Activated CD4-positive, alpha-beta T cell treated with anti-CD3 and anti-CD28 coated beads, Interleukin-2, amount 50 U/mL, for 16 hours (primary cell): ENCODE data around the gene MAL.

Experiments used
- DNase-seq: peaks from one replicate; pipeline ENCODE4 v3.0.0-alpha.2; 2020

Gene MAL

DNA sequence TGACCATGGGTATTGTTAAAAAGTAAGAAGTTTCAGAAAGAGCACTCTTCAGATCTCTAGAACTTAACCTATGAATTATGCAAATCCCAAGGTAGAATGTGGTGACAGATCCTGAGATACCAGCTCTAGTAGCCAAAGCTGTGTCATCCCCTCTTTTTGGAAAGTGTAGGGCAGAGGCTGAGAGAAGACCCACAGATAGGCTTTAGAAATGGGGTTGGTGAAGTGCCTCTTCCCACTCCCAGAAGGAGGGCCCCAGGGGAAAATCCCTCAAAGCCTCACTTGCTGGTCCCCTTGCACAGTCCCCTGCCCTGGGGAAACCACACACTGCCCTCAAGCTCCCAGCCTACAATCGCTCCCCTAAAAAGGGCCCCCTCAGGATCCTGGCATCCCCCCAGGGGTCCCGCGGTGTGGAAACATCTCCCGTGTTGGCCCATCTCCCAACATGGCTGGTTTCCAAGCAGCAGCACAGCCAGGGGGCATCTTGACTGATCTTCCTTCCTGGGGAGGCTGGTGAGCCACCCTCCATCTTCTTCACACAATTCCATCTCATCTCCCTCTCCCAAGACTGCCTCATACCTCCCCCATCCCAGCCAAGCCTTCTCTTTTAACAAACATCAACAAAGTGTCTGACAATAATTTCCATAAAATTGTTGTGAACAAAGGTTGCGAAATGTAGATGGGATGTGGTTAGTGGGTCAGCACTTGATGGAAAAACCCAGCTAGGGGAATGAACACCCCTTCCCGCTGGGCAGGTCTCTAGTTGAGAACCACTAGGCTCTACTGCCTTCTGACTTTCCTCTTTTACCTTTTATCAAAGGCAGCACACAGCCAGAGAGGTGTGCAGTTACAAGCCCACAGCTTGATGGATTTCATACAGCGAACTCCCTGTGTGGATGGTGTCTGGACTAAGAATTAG, 25.1 kb downstream of the MAL start:
- DNase-seq, result no peak

DNA sequence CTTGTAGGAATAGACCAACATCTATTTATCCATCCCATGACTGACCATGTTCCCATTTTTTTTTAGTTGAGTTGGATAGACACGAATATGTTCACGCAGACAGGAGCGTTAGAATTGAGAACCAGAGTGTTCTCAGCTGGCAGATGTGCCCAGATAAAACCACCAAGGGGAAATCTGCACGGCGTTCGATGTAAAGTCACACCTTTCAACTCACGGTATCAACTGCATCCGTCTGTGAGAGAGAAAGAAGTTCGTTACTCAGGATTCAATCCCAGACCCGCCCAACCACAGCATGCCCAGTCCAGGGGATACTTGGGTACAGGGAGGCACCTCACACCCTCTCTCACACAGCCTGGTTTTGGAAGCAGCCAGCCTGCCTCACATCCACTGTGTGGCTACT, 26.1 kb downstream of the MAL start:
- no peak for DNase-seq

DNA sequence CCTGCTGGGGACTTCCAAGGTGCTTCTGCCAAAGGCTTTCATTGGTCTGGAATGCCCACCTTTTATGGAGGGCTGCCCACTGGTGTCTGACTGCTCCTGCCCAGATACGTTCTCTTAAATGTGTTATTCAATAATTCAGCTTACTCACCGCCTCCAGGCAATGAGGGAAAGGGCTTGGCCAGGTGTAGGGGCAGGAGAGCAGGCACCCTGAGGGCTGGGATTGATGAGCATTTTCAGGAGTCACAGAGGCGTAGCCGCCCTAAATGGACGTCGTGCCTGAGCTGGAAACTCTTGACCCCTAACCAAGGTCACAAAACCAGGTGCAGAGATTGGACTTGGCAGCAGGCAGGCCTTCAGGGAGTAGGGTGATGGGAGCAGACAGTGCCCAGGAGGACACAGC, 26.8 kb downstream of the MAL start:
- DNase-seq, result no peak

DNA sequence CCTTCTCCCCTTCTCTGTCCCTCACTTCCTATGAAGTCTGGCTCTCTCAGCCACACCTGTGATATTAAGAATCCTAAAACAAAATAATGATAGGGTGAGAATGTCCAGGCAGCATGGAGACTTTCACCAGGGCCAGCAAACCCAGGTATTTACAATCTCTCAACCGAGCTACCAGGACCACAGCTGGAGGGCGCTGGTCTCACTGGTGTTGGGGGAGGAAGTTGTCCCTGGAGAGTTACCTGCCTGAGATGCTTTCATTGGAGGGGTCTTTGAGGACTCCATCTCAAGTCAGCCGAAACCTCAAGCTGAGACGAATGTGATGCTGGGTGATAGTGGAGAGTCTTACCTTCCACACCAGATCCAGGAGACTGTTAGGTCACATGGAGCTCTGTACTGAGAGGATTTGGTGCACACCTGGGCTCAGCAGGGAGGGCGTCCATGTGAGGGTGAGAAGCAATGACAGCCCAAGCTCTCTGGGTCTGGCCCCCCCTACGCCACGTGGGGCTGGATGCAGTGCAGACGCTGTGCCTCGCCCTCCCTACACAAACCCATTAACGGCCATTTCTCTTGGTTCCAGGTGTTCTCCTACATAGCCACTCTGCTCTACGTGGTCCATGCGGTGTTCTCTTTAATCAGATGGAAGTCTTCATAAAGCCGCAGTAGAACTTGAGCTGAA, 27.4 kb downstream of the MAL start:
- DNase-seq, result no peak

DNA sequence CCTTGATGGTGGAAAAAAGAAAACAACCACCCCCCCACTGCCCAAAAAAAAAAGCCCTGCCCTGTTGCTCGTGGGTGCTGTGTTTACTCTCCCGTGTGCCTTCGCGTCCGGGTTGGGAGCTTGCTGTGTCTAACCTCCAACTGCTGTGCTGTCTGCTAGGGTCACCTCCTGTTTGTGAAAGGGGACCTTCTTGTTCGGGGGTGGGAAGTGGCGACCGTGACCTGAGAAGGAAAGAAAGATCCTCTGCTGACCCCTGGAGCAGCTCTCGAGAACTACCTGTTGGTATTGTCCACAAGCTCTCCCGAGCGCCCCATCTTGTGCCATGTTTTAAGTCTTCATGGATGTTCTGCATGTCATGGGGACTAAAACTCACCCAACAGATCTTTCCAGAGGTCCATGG, 28.0 kb downstream of the MAL start:
- DNase-seq, result no peak

DNA sequence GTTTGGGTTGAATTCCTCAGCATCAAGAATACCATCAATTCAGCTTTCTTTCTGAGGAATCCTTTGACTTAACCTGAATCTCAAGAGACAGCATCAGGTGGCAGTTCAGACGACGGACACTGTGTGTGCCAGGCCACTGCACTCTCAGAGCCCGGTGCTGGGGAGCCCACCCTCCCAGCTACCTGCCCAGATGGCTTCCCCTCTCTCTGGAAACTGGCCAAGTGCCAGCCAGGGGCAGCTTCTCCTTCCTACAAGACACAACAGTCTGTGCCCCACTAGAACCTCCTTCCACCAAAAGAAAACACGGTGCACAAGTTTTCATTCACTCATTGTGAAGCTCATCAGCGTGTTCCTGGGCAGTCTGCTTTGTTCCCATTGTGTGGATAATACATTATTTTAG, 28.5 kb downstream of the MAL start:
- no peak for DNase-seq

DNA sequence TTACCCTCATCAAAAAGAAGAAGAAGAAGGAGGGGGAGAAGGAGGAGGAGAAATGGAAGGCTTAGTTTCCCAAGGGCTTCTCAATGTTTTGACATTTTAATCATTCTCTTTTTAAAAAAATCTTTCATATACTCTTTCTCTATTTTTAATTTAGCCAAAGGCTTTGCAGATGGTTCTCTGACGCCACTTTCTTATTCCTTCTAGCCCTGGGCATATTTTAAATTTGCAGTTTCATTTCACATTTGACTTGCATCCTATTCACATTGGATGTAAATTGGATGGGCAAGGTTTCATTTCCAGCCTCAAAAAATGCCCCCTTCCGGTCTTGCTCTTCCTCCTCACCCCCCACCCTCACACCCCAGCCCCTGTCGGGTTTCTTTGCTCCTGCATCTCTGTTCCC, 29.8 kb downstream of the MAL start:
- no peak for DNase-seq

DNA sequence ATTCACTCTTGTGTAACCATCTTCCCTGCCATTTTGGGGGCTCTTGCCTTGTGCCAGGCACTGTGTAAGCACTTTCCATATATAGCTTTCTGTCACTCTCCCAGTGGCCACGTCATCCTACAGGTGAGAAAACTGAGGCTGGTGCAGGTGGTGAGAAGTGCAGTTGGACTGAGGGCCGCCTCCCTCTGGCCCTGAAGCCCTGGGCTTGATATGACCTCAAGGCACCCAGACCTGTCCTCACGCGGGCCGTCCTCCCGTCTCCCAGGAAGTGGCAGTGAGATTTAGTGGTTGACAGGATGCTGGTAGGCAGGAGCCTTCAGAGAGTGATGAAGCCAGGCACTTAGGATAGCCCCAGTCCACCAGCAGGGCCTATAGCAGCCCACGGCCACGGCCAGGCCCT, 30.5 kb downstream of the MAL start:
- DNase-seq, result no peak

DNA sequence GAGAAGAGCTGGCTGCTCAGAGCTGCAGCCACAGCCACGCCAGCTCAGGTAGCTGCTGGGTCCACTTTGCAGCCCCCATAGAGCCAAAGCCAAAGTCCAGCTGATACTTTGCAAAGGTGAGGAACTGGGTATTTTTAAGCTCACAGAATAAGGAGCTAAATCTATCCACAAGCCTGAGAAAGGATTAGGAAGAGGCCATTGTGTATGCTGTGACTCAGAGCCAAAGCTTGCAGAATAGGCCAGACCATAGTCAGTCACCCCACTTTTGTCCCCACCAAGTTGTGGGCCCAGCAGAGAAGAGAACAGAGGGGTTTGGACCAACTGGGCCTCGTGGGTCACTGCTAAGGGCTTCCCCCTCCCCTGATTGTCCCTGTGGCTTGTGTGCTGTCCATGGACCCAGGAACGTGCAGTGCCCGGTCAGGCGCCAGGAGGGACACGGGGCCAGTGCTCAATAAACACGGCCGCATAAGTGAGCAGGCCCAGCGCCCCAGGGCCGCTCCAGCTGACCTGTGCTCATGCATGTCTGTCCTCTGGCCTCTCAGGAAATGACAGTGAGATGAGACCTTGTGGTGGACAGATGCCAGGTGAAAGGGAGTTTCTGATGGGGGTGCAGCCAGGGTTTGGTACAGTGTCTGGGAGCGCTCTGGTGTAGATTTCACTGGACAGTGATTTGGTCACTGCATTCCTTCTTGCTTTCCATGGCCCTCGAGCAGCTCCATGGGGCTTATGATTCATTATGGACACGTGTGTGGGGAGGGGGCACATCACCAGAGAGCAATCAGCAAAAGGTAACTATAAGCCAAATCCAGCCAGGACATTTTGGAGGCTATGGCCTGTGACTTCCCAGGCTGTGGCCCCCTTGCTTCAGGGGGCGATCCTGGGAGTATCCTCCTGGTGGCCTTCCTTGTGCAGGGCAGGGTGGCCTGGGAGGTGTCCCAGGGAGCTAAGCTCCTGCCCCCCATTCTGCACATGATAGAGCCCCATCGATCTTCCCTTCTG, 31.3 kb downstream of the MAL start:
- no peak for DNase-seq

DNA sequence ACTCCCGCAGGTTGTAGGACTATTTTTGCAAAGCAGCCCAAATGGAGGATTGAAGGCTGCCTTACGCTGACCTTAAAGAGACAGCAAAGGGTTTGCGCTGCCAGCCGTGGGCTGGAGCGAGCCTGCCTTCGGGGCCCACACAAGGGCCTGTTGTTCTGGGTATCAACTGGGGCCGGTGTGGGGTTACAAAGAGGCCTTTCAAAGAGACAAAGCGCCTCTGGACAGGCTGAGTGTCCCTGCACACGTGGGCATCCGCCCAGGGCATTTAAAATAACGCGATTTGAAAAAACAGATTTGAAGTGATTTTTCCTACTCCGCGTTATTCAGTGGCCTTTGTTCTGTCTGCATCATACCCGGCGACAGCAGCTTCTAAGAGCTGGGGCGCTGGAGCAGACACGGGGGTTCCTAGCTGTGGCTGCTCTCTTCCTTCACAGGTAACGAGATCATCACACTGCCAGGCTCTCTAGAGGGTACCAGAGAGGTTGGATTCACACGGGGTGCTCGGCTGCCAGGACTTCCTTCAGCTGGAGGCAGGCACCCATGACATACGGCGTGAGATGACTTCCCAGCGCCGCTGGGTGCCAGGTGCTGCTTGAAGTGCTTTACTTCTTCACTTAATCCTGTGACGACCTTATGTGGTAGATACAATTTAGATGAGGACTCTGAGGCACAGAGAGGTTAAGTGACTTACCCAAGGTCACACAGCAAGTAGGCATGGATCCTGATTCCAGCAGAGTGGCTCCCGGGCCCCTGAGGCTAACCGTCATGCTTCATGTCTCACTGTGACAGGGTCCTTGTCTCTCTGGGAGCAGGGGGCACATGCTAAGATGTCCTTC, 32.2 kb downstream of the MAL start:
- DNase-seq, result no peak

DNA sequence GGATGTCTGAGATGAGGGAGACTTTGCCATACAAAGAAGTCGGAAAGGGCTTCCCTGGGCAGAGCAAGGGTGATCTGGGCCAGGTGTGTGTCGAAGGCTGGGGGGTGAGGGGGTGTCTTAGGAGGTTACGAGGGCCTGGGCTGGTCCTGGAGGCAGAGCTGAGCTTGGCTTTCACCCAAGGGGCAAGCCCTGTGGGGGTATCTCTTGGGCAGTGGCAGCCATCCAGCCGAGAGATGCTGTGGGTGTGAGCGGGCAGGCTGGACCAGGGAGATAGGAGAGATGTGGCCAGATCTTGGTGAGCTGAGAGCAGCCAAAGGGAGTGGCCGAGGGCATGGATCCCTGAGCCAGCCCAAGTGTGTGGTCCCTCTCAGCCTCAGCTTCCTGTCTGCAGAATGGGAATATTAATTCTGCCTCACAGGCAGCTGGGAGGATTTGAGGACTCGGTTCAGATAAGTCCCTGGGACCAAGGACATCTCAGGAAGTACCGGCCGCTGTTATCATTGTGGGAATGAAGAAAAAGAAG, 33.0 kb downstream of the MAL start:
- DNase-seq, result no peak

DNA sequence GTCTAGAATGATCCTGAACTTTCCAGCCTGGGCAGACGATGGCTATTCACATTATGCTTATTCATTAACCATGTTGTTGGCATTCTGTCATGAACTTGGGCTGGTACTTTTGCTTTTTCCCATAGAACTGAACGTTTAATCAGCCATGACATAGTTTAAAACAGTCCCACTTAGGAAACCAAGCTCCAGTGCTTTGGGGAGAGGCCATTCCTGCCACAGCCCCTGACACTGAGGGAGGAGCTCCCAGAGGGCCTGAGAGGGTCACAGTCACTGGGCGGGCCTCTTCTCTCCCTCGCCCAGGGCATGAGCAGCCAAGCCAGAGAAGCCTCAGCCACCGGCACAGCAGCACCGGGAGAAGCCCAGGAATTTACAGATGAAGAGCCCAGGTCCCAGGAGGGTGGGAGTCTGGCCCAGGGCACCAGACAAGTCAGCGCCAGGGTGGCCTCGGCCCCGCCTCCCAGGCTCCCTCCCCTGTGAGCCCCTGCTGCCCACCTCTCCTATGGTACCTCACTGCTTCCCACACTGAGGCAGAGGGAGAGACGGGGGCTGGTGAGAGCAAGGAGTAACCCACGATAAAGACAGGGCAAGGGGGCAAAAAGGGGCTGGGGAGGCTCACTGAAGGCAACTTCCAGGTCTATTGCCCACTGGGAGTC, 33.6 kb downstream of the MAL start:
- DNase-seq, result no peak

DNA sequence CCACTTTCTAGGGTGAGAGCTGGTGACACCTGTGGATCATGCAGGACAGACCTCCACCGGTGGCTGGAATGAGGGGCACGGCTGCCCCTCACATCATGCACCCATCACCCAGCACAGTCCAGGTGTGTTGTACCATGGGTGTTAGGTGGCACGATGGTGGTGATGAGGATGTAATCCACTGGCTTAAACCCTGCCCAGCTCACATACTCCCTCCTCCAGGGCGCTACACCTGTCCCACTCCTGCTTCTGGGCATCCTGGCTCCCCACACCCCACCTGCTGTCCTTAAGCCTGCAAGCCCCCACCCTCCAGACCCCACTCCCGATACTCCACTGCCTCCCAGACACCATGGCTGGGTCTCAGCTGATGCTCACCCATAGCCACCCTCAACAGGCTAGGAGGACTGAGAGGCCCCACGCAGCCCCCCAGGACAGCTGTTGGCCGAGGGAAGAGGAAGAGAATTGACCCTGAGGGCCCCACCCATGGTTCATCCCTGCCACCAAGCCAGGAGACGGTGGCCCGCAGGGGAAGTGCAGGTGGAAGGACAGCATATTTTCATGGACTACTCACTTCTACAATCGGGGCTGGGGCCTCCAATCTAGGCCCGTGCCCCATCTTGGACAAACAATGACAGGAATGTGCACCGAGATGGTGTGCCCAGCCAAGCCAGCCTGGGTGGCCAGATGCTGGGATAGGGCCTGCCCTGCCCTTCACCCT, 34.3 kb downstream of the MAL start:
- no peak for DNase-seq

DNA sequence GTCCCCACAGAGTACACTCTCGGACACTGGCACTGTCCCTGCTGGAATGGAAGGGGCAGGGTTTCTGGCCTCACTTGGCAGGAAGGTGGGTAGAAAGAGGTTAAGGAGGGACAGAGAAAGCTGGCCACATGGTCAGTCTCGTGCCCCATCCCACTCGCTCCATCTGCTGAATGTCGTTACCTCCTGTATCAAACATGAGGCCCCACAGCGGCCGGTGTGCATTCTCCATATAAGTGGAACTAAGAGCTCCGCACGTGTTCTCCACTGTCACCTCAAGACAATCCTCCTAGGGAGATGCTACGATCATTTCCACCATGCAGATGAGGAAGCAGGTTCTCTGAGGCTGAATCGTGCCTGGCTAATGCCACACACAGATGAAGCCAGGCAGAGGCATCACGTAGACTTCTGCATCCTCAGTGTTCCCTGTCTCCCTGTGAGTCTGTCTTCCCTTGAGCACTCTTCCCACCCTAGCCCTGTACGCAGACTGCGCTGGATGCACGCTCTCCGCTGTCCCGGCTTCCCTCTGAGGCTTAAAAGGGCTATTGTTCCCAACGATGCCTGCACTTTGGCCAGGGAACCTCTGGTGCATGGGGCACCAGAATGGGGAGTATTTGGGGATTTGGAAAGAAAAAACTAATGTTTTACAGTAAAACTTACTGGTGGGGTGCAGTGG, 35.1 kb downstream of the MAL start:
- DNase-seq, result no peak

DNA sequence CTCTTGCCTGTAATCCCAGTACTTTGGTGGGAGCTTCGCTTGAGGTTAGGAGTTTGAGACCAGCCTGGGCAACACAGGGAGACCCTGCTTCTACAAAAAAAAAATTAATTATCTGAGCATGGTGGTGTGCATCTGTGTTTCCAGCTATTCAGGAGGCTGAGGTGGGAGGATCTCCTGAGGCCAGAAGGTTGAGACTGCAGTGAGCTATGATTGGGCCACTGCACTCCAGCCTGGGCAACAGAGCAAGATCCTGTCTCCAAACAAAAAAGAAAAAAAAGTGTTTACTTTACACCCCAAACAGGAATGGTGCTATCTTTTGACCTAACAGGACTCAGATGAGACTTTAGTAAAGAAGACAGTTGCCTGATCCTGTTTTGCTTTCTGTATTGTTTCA, 35.6 kb downstream of the MAL start:
- DNase-seq, result no peak

DNA sequence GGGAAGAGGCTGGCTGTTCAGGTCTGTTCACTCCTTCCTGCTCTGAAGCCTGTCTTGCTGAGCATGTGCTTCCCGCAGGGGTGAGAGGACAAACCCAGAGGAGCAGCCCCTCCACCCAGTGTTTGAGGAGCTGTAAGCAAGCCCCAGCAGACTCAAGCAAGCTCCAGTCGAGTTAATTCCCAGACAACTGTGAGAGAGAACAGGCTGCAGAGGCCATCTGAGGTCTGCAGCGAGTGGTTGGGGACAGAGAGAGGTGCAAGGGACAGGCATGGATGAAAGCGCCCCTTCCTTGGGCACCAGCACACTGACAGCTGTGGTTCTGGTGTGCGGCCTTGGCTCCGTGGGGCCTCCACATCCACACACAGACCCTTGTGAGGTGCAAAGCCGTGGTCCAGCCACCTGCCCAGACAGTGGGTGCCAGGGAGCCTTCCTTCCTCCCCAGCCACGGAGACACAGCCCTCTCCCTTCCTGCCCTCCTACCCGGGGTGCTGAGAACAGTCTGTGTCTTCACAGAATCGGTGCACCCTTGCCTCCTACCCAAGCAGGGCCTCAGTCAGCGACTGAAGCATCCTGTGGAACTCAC, 36.2 kb downstream of the MAL start:
- no peak for DNase-seq

DNA sequence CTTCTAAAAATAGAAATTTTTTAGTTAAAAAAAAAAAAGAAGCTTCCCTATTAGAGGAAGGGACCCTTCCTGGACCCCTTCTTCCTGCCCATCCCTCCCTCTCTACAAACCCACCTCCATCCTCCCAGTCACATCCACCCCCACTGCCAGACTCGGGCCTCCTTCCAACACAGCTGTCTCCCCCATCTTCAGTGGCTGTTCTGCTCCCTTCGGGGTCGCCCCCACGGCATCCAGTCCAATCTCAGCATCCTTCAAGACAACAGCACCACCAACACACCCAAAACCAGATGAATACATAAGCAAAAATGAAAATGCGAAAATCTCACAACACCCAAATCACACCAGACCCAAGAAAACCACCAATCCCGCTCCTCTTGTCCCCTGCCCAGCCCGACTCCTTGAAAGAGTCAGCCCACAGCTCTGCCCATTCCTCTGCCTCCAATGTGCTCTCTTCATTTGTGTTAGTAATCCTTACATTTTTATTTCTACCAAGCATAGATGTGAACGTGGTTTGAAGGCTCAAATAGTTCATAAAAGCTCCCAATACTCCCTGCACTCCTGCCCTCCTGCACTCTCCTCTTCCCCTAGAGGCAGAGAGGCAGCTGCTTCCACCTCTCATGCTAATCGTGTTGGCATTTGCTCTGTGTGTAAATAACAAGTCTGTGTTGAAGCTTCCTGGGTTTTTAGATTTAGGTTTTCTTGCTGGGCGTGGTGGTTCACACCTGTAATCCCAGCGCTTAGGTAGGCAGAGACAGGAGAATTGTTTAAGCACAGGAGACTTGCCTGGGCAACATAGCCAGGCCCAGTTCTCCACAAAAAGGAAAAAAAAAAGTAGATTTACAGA, 37.0 kb downstream of the MAL start:
- DNase-seq, result no peak

DNA sequence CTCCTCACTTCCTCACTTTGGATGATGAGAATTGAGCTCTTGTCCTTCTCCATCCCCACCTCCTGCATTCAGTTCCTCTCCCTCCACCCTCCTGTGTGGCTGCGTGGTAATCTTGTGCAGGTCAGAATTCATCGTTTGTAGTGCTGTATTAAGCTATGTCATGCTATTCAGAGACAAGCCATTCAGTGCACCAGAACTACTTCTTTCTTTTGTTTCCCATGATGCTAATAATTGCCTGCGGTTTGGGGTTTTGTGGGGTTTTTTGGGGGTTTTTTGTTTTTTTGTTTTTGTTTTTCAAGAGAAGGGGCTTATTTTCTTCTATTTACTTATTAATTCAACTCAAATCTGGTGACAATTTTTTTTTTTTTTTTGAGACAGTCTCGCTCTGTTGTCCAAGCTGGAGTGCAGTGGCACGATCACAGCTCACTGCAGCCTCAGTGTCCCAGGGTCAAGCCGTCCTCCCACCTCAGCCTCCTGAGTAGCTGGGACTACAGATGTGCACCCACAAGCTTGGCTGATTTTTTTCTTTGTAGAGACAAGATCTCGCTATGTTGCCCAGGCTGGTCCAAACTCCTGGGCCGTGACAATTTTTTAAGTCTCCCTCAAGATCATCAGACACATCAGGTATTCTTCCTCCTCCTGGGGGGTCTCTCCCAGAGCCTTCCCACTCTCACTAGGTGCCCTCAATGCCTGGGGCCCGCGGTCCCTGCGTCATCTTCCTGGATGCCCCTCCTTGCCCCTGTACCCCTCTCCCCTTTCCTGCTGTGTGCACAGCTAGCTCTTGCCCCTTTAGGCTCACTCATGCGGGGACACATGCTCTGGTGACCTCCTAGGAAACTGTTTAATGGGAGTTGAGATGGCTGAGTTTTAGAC, 37.8 kb downstream of the MAL start:
- DNase-seq, result no peak
